ENCODE results near the gene LITAFD. TPM values are rescaled to one million over a fixed set of nuclear protein-coding genes. Genes with fewer than 3 reads are reported as not detected.
A peak's percentile ranks its signal among the peaks of the same experiment; 100 is the strongest.

Gene LITAFD
- total and polyA plus RNA-seq, 12 donors: not detected

- H3K4me1 ChIP-seq (replicated peaks in 1 of 2): peaks cover 0 to 18% of the 10 kb centered on the region in 2 donors
- H3K9me3 ChIP-seq (replicated peaks in 1 of 3): no peaks in the 10 kb centered on the region
- 76 to 82% (median 78%) methylated on average over 10 of the region's 10 CpGs for WGBS, 4 donors
- TF ChIP-seq CTCF (IDR thresholded peaks at IDR 0.05) (no peak), POLR2A (IDR thresholded peaks at IDR 0.05) (no peak)
- no peak overlapping the region for H3K4me3 ChIP-seq
- intact Hi-C loops (cut with DNase I): no loop called here
- H3K27ac ChIP-seq: no peak overlapping the region
- H3K27me3 ChIP-seq: no peaks in the 10 kb centered on the region
- DNase-seq: no peak
- H3K36me3 ChIP-seq (replicated peaks in 1 of 2): peaks cover 0 to 13% of the 10 kb centered on the region in 2 donors
These were observed 46.4 kb downstream of the LITAFD start for GRCh38 chr16:8928467-8928957.

- no peak overlapping the region for H3K4me3 ChIP-seq
- DNase-seq: no peak
- no peaks in the 10 kb centered on the region for H3K9me3 ChIP-seq (replicated peaks in 1 of 3)
- H3K4me1 ChIP-seq (replicated peaks in 1 of 2): peaks cover 0 to 11% of the 10 kb centered on the region in 2 donors
- H3K27ac ChIP-seq: no peak overlapping the region
- no peaks in the 10 kb centered on the region for H3K27me3 ChIP-seq
- intact Hi-C loops (cut with DNase I): no loop called here
- WGBS, 4 donors: 85 to 92% (median 89%) methylated on average over 16 to 17 of the region's 17 CpGs
- H3K36me3 ChIP-seq (replicated peaks in 1 of 2): peaks cover 0 to 13% of the 10 kb centered on the region in 2 donors
- TF ChIP-seq CTCF (IDR thresholded peaks at IDR 0.05) (no peak), POLR2A (IDR thresholded peaks at IDR 0.05) (no peak)
These were observed 47.1 kb downstream of the LITAFD start for GRCh38 chr16:8929086-8929748.

- 19 to 39% (median 27%) methylated on average over 6 of the region's 6 CpGs for WGBS, 4 donors
- TF ChIP-seq POLR2A (IDR thresholded peaks at IDR 0.05) (no peak), CTCF (IDR thresholded peaks at IDR 0.05) (no peak)
- Histone ChIP-seq H3K4me3 (no peak overlapping the region), H3K27ac (no peak overlapping the region), H3K36me3 (replicated peaks in 1 of 2) (peaks cover 0 to 8% of the 10 kb centered on the region in 2 donors), H3K9me3 (replicated peaks in 1 of 3) (no peaks in the 10 kb centered on the region), H3K4me1 (replicated peaks in 1 of 2) (peaks cover 0 to 11% of the 10 kb centered on the region in 2 donors), H3K27me3 (no peaks in the 10 kb centered on the region)
- intact Hi-C loops (cut with DNase I): no loop called here
- peak in 6 of 7 donors; percentile 54 to 69 (median 67) for DNase-seq
These were observed 49.7 kb downstream of the LITAFD start for GRCh38 chr16:8931859-8932258.

- 52 to 70% (median 58%) methylated on average over 6 of the region's 6 CpGs for WGBS, 4 donors
- DNase-seq: no peak
- TF ChIP-seq POLR2A (IDR thresholded peaks at IDR 0.05) (no peak), CTCF (IDR thresholded peaks at IDR 0.05) (no peak)
- peaks cover 0 to 4% of the 10 kb centered on the region in 2 donors for H3K36me3 ChIP-seq (replicated peaks in 1 of 2)
- no peak overlapping the region for H3K4me3 ChIP-seq
- intact Hi-C loops (cut with DNase I): no loop called here
- no peaks in the 10 kb centered on the region for H3K9me3 ChIP-seq (replicated peaks in 1 of 3)
- no peaks in the 10 kb centered on the region for H3K27me3 ChIP-seq
- peaks cover 0 to 24% of the 10 kb centered on the region in 2 donors for H3K4me1 ChIP-seq (replicated peaks in 1 of 2)
- H3K27ac ChIP-seq: no peak overlapping the region
These were observed 52.5 kb downstream of the LITAFD start for GRCh38 chr16:8934601-8935000.

Other genes with a start within 250 kb of the LITAFD start
- gene ABAT, start 207.7 kb upstream of the LITAFD start, total RNA-seq: 10 to 100 TPM; 22.5 to 89.2 (median 29.7) TPM
- gene ABAT, start 207.7 kb upstream of the LITAFD start, polyA plus RNA-seq: 10 to 100 TPM; 12.1 to 37.4 (median 26.1) TPM
- 10 to 100 TPM in 6 of 9 donors, 1 to 10 TPM in 3; 7.9 to 14.6 (median 13.2) TPM for gene TMEM186, start 84.7 kb upstream of the LITAFD start, total RNA-seq
- 10 to 100 TPM in 1 of 3 donors, 1 to 10 TPM in 2; 8.7 to 15.4 (median 9.3) TPM for gene TMEM186, start 84.7 kb upstream of the LITAFD start, polyA plus RNA-seq
- 10 to 100 TPM in 8 of 9 donors, 1 to 10 TPM in 1; 7.4 to 69.9 (median 23.1) TPM for gene PMM2, start 84.5 kb upstream of the LITAFD start, total RNA-seq
- gene PMM2, start 84.5 kb upstream of the LITAFD start, polyA plus RNA-seq: 10 to 100 TPM; 12.3 to 81.1 (median 29.6) TPM
- gene CARHSP1, start 13.3 kb upstream of the LITAFD start, total RNA-seq: 100 to 1,000 TPM; 124 to 314 (median 197) TPM
- 100 to 1,000 TPM in 2 of 3 donors, 10 to 100 TPM in 1; 87.6 to 194 (median 171) TPM for gene CARHSP1, start 13.3 kb upstream of the LITAFD start, polyA plus RNA-seq
- gene USP7, start 81.6 kb downstream of the LITAFD start, total RNA-seq: 10 to 100 TPM; 34.1 to 95.0 (median 72.8) TPM
- gene USP7, start 81.6 kb downstream of the LITAFD start, polyA plus RNA-seq: 100 to 1,000 TPM in 1 of 3 donors, 10 to 100 TPM in 2; 23.7 to 121 (median 28.5) TPM
- 10 to 100 TPM; 37.4 to 93.2 (median 68.2) TPM for gene HAPSTR1, start 209.3 kb downstream of the LITAFD start, total RNA-seq
- 10 to 100 TPM in 1 of 3 donors, 1 to 10 TPM in 2; 5.8 to 36.8 (median 9.4) TPM for gene HAPSTR1, start 209.3 kb downstream of the LITAFD start, polyA plus RNA-seq

Data from adrenal gland (tissue), 12 donors.